Measurements from ENCODE around the gene CASZ1. TPM values are rescaled to one million over a fixed set of nuclear protein-coding genes. Genes with fewer than 3 reads are reported as not detected.

The CASZ1 gene
- total RNA-seq, 1 experiment from 2014 or later, result 3.9 TPM

DNA sequence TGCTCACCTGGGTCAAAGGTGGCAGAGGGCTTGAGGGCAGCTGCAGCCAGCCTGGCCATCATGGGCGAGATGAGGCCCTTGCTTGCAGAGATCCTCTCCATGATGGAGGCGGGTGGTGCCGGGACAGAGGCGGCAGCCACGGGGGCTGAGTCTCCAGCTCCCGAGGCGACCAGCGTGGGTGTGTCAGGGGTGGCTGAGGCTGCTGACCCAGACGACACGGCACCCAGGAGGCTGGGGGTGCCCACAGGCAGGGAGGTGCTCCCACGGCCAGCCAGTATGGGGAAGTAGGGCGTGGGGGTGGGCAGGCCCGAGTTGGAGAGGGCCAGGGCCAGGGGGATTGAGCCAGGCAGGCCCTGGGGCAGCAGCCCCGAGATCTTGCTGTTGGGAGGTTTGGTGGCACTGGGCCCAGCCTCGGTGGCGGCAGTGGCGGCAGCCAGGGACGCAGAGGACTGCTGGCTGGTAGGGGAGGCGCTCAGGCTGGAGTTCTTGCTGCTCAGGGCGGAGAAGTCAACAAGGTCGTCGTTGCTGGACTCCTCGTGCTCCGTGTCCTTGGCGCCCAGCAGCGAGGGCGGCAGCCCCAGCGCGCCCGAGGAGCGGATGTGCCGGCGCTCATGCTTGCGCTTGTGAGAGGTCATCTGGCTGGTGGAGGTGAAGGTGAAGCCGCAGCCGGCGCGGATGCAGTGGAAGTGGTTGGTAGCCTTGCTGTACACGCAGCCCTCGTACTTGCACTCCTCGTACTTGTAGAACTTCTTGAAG is 142.9 kb downstream of the CASZ1 start:
- H3K4me3 Mint-ChIP-seq, result no peak overlapping the region
- Histone ChIP-seq H3K23me2 (ENCODE audit: insufficient read length, low read depth, low read length, poor library complexity, severe bottlenecking) (no peaks in the 10 kb centered on the region), H2BK20ac (ENCODE audit: low read depth, low read length, poor library complexity, severe bottlenecking) (no peak overlapping the region), H2BK12ac (ENCODE audit: insufficient read length, low read depth, low read length) (no peak overlapping the region), H3K9me3 (ENCODE audit: control insufficient read depth, low read depth, low read length) (no peaks in the 10 kb centered on the region), H4K91ac (ENCODE audit: insufficient read length, low read depth, low read length) (no peak overlapping the region), H3K18ac (ENCODE audit: insufficient read length, low read depth, low read length) (no peak overlapping the region), H3K79me1 (ENCODE audit: insufficient read depth, low read depth, low read length, poor library complexity, severe bottlenecking) (no peaks in the 10 kb centered on the region), H3K23ac (ENCODE audit: insufficient read length, low read depth, low read length) (no peak overlapping the region), H2BK120ac (ENCODE audit: low read depth, low read length, poor library complexity, severe bottlenecking) (no peak overlapping the region), H2AK5ac (ENCODE audit: insufficient read length, low read length) (no peak overlapping the region), H3K4me2 (ENCODE audit: insufficient read depth, insufficient read length, low read length) (no peak overlapping the region), H3K79me2 (ENCODE audit: insufficient read depth, low read length) (no peaks in the 10 kb centered on the region), H4K5ac (ENCODE audit: insufficient read length, low read depth, low read length) (no peak overlapping the region), H2BK5ac (ENCODE audit: insufficient read length, low read length) (no peak overlapping the region), H4K8ac (replicated peaks; ENCODE audit: insufficient read length, low read depth, low read length) (no peak overlapping the region), H3T11ph (ENCODE audit: low read length) (no peak overlapping the region), H4K20me1 (ENCODE audit: control insufficient read depth, insufficient read depth, insufficient read length) (no peaks in the 10 kb centered on the region), H3K56ac (ENCODE audit: insufficient read length, low read depth, low read length) (no peak overlapping the region), H3K9ac (ENCODE audit: extremely low read depth, insufficient read length, low read length) (no peak overlapping the region), H2AFZ (ENCODE audit: low read length) (no peak overlapping the region), H3K27me3 (ENCODE audit: insufficient read depth, low read length) (no peaks in the 10 kb centered on the region; the same call in 1 of the 2 replicates), H3K27ac (ENCODE audit: insufficient read length, low read depth, low read length) (no peak overlapping the region), H3K4me1 (ENCODE audit: insufficient read depth, low read length) (no peaks in the 10 kb centered on the region), H2BK15ac (ENCODE audit: low read depth, low read length) (no peak overlapping the region), H3K14ac (ENCODE audit: insufficient read depth, low read length) (no peak overlapping the region), H3K4ac (ENCODE audit: low read depth, low read length) (no peak overlapping the region)
- peaks cover 0 to 4% (median 0%) of the 10 kb centered on the region in 3 experiments; a peak in 1 of 7 replicates for H3K36me3 Mint-ChIP-seq (ENCODE audit: insufficient read depth in 1 of 3, low read depth in 3 of 3)
- no peaks in the 10 kb centered on the region for H3K27me3 Mint-ChIP-seq (ENCODE audit: low read depth)
- H3K9me3 Mint-ChIP-seq, result no peaks in the 10 kb centered on the region
- TF ChIP-seq, protein P1, sequence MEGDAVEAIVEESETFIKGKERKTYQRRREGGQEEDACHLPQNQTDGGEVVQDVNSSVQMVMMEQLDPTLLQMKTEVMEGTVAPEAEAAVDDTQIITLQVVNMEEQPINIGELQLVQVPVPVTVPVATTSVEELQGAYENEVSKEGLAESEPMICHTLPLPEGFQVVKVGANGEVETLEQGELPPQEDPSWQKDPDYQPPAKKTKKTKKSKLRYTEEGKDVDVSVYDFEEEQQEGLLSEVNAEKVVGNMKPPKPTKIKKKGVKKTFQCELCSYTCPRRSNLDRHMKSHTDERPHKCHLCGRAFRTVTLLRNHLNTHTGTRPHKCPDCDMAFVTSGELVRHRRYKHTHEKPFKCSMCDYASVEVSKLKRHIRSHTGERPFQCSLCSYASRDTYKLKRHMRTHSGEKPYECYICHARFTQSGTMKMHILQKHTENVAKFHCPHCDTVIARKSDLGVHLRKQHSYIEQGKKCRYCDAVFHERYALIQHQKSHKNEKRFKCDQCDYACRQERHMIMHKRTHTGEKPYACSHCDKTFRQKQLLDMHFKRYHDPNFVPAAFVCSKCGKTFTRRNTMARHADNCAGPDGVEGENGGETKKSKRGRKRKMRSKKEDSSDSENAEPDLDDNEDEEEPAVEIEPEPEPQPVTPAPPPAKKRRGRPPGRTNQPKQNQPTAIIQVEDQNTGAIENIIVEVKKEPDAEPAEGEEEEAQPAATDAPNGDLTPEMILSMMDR (conservative IDR thresholded peaks at IDR 0.05), result no peak
- peaks cover 5 to 24% of the 10 kb centered on the region in 2 experiments for H3K4me1 Mint-ChIP-seq
- WGBS (ENCODE audit: extremely low coverage, insufficient read length, low lambda C conversion rate), result no CpG with 5 or more reads among the region's 41 CpGs
- no peak for DNase-seq
- H3K27ac Mint-ChIP-seq, result no peak overlapping the region; a peak in 1 of 7 replicates

Measured in H9 (cell line).